Thyroid gland (tissue), 4 donors: Measurements from ENCODE around the gene ZNRF1. TPM values are rescaled to one million over a fixed set of nuclear protein-coding genes. Genes with fewer than 3 reads are reported as not detected.

ENCODE experiments used
- DNase-seq, 2 donors: peaks; one replicate each; pipeline ENCODE4 v3.0.0-alpha.2; 2019
- H3K27ac ChIP-seq, 3 donors: fragments of 200-600 bp; sonication (generic); 1 replicate in 2 of 3; 2 replicates in 1 of 3; pipeline ENCODE4 v1.5.1; 2016 to 2019; ENCODE audit warnings: mild to moderate bottlenecking in 1 of 3, moderate library complexity in 1 of 3
- H3K27me3 ChIP-seq: fragments of 200-600 bp; sonication (generic); one replicate; pipeline ENCODE4 v1.5.1; 2019
- H3K36me3 ChIP-seq, 2 donors: fragments of 200-600 bp; sonication (generic); one replicate each; pipeline ENCODE4 v1.5.1; 2016 to 2019
- H3K4me1 ChIP-seq, 2 donors: fragments of 200-600 bp; sonication (generic); one replicate each; pipeline ENCODE4 v1.5.1; 2017 to 2019
- H3K4me3 ChIP-seq, 3 donors: fragments of 200-600 bp; sonication (generic); replicated peaks in 1 of 3; 1 replicate in 2 of 3; 2 replicates in 1 of 3; pipeline ENCODE4 v1.5.1; 2016; ENCODE audit warnings: mild to moderate bottlenecking in 1 of 3
- H3K9me3 ChIP-seq: fragments of 200-600 bp; sonication (generic); one replicate; pipeline ENCODE4 v1.5.1; 2017
- CTCF ChIP-seq, 6 experiments: fragments of 200-600 bp in 3 of 6; fragments of 450-650 bp in 3 of 6; sonication (generic) in 3 of 6; IDR thresholded peaks; one replicate each; pipeline ENCODE4 v1.5.1; 2016 to 2019; ENCODE audit warnings: antibody characterized with exemption in 6 of 6, mild to moderate bottlenecking in 2 of 6, inconsistent platforms in 1 of 6, moderate library complexity in 1 of 6
- POLR2A ChIP-seq, 2 donors: fragments of 450-650 bp; IDR thresholded peaks; one replicate each; pipeline ENCODE4 v1.6.1; 2017; ENCODE audit warnings: antibody characterized with exemption in 2 of 2, mild to moderate bottlenecking in 2 of 2, moderate library complexity in 1 of 2
- WGBS, 2 donors: methylation state at CpG; one replicate each; pipeline ENCODE4 v1.1.5; 2017; 5-methylcytosine and 5-hydroxymethylcytosine counted together
- intact Hi-C: fragments of 100-400 bp; cut with DNase I; formaldehyde crosslinking; loops from one replicate; pipeline ENCODE4 v1.15.1; 2023
- total RNA-seq, 4 donors: library from RNA; depleted of rRNA; stranded (reverse); fragments of >200 nt; gene quantifications; one replicate each; pipeline ENCODE4 v1.2.3, GENCODE V29; 2016

ZNRF1 gene
- total RNA-seq, 4 donors from 2014 or later = 47.4 to 94.5 (median 57.4) TPM

DNA sequence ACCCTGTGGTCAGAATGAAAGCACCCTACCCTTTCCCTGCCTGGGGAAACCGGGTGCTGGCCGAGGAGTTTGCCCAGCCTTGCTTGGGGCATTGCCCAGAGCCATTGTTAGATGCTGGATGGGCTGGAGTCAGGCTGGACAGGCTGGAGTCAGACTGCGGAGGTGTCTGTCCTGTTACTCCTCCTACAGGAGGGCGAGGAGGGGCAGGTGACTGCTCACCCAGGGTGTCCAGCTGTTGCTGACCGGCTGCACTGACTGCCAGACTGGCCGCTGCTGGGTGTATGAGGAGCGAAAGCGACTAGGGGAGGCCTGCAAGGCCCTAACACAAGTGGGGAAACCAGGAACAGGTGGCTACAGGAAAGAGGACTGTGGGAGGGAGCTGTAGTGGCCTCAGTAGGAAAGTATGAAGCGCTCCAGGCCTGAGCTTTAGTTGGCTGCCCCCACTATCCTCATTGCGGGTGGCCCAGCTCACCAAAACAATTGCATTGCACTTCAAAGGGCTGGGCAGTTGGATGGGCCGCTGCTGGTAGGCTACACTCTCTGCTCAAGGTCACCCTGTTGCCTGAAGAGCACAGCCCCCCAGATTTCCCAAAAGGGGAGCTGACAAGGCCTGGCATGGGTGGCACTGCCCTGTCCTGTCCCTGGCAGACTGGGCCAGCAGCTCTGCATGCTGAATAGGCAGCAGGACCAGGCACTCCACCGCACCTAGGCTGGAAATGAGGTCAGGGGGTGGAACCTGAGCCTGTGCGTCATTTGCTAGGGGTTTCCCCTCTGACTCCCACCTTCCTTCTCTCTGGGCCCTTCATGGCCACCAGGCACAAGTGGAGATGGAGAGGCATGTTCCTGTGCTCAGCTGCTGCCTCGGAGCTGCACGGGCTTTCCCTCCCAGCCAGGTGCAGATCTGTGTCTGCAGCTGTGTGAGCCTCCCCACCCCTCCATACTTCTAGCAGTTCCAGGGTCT is 99.4 kb downstream of the ZNRF1 start:
- H3K36me3 ChIP-seq = no peaks in the 10 kb centered on the region
- intact Hi-C loops = no loop called here
- no peaks in the 10 kb centered on the region for H3K9me3 ChIP-seq
- peak overlapping the region; percentile 71 to 86 (median 82) for H3K27ac ChIP-seq
- H3K4me1 ChIP-seq = peaks cover 41 to 53% of the 10 kb centered on the region in 2 donors
- no peaks in the 10 kb centered on the region for H3K27me3 ChIP-seq
- DNase-seq = peak; percentile 82 to 88
- H3K4me3 ChIP-seq = no peak overlapping the region
- WGBS, 2 donors = 51 to 56% methylated on average over 14 to 15 of the region's 15 CpGs
- TF ChIP-seq CTCF (IDR thresholded peaks at IDR 0.05) (peak in 1 of 6 experiments; percentile 2), POLR2A (IDR thresholded peaks at IDR 0.05) (peak in 1 of 2 donors; percentile 15)

DNA sequence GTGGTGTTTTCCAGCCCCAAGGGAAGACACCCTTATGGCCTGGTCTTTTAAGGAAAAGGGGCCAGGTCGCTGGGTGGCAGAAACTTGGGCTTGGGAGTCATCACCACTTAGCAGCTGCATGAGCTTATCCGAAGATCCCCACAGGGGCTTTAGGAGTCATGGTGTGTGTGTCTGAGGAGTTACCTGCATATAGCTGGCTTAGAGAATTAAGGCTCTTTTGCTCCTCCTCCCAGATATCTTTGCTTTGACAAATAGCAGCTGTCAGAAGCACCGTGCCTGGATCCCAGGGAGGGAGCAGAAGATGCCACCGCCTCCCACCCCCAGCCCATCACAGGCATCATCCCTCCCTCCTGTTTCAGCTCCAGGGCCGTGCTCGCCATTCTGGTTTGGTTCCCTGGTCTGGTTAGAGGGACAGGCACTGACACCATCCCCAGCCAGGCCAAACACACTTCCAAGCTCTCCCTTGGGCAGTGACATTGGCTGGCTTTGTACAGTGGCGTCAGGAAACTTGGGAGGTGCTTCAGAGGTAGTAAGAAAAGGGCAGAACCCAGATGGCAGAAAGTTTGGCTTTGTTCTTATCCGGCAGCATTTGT is 100.3 kb downstream of the ZNRF1 start:
- Histone ChIP-seq H3K9me3 (no peaks in the 10 kb centered on the region), H3K27me3 (no peaks in the 10 kb centered on the region), H3K36me3 (no peaks in the 10 kb centered on the region), H3K27ac (peak overlapping the region; percentile 71 to 86 (median 82)), H3K4me3 (no peak overlapping the region), H3K4me1 (peaks cover 41 to 53% of the 10 kb centered on the region in 2 donors)
- intact Hi-C loops = no loop called here
- TF ChIP-seq POLR2A (IDR thresholded peaks at IDR 0.05) (no peak), CTCF (IDR thresholded peaks at IDR 0.05) (no peak)
- no peak for DNase-seq
- 65 to 66% methylated on average over 8 of the region's 8 CpGs for WGBS, 2 donors

DNA sequence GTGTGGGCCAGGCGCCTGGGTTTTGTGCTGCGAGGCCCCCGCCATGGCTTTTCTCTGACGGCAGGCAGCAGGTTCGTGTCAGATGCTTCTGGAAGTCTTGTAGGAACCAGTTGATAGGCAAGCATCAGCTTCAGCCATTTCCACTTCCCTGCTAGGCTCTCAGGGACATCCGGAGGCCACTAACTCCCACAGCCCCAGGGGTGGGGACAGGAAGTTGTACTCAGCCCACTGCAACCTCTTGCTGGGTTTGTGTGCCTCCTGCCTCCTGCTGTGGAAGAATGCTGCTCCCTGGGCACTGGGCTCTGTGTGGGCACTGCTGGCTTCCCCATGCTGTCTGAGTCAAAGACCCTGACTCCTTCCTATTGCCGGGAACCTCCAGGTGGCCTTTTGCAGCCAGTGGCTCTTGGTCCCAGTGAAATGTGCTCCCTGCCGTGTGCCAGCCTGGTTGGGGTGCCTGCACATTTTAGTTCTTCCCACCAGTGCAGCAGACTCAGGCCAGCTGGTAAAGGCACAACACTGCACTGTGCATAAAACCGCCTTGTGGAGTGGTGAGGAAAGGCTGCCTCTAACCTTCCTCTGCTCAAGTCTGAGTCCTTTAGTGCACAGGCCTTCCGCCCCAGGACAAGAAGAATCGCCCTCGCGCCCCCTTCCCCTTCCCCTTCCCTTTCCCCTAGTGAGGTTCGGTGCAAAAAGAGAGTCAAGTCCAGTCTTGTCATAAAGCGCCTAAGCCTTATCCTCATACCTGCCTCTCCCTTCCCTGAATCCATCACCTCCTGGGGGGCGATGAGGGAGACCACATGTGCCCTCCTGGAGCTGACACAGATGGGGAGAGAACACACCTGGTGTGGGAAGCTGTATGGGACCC is 101.1 kb downstream of the ZNRF1 start:
- 80 to 93% methylated on average over 13 to 16 of the region's 16 CpGs for WGBS, 2 donors
- intact Hi-C loops = no loop called here
- Histone ChIP-seq H3K27ac (peak overlapping the region; percentile 71 to 86 (median 82)), H3K36me3 (no peaks in the 10 kb centered on the region), H3K9me3 (no peaks in the 10 kb centered on the region), H3K4me1 (peaks cover 41 to 55% of the 10 kb centered on the region in 2 donors), H3K27me3 (no peaks in the 10 kb centered on the region), H3K4me3 (no peak overlapping the region)
- TF ChIP-seq CTCF (IDR thresholded peaks at IDR 0.05) (no peak), POLR2A (IDR thresholded peaks at IDR 0.05) (no peak)
- DNase-seq = no peak

GRCh38 chr16:75100603-75100990 is 101.8 kb downstream of the ZNRF1 start:
- intact Hi-C loops = no loop called here
- Histone ChIP-seq H3K9me3 (no peaks in the 10 kb centered on the region), H3K36me3 (no peaks in the 10 kb centered on the region), H3K27ac (peak overlapping the region in 1 of 3 donors; percentile 82), H3K4me1 (peaks cover 41 to 56% of the 10 kb centered on the region in 2 donors), H3K27me3 (no peaks in the 10 kb centered on the region), H3K4me3 (no peak overlapping the region)
- TF ChIP-seq POLR2A (IDR thresholded peaks at IDR 0.05) (no peak), CTCF (IDR thresholded peaks at IDR 0.05) (no peak)
- WGBS, 2 donors = 91 to 93% methylated on average over 3 of the region's 3 CpGs
- no peak for DNase-seq
